Measurements from ENCODE around the gene WDR43. TPM values are rescaled to one million over a fixed set of nuclear protein-coding genes. Genes with fewer than 3 reads are reported as not detected.

Gene WDR43
- total RNA-seq, 1 experiment from 2014 or later, result 86.5 TPM

- H3K36me3 ChIP-seq (ENCODE audit: control insufficient read depth, insufficient read depth, low read length), result no peaks in the 10 kb centered on the region
- peak; percentile 59 for DNase-seq (ENCODE audit: low read depth, low spot score)
- peak; percentile 82 for ATAC-seq
- H3K9me3 ChIP-seq (ENCODE audit: control insufficient read depth, insufficient read depth, low read depth, low read length), result no peaks in the 10 kb centered on the region
- H3K27ac ChIP-seq (ENCODE audit: low read length), result no peak overlapping the region
- intact Hi-C loops (cut with micrococcal nuclease; ENCODE audit: unreplicated experiment) (loop anchor here (1.0 to 5.0 kb wide), 3 partner anchors 239 to 1114 kb away; no protein-coding TSS in a partner anchor), in situ Hi-C loops (cut with HindIII; ENCODE audit: low pct_unique_long_range_greater_than_20kb, low sequenced_read_pairs) (no loop called here)
- H3K4me1 ChIP-seq (ENCODE audit: control insufficient read depth, insufficient read depth, low read length), result peaks cover 12% of the 10 kb centered on the region
- CTCF ChIA-PET, result interaction anchor here (0.8 kb wide), 1 partner anchor 242 kb away, joined by 4 read pairs; no protein-coding TSS in a partner anchor
- no peak overlapping the region for H3K4me3 ChIP-seq (ENCODE audit: low read depth in 2 of 2, low read length in 2 of 2)
- POLR2A ChIA-PET, result no interaction called here
- no TSS peak for BruUV-seq (replicated peaks)
- TF ChIP-seq TCF7L2 (IDR thresholded peaks at IDR 0.05; ENCODE audit: low read depth, low read length), result no peak
- no peak for TF ChIP-seq POLR2AphosphoS5 (IDR thresholded peaks at IDR 0.05; ENCODE audit: low read depth, low read length)
- TF ChIP-seq CTCF (IDR thresholded peaks at IDR 0.05), result peak; percentile 81
- no peak for TF ChIP-seq REST (IDR thresholded peaks at IDR 0.05; ENCODE audit: insufficient read depth in 1 of 2, low read depth in 2 of 2, low read length in 1 of 2)
- TF ChIP-seq SIN3A (IDR thresholded peaks at IDR 0.05; ENCODE audit: borderline replicate concordance, insufficient read depth, low read depth, low read length), result no peak
- H3K27me3 ChIP-seq (ENCODE audit: control insufficient read depth, insufficient read depth, low read length), result no peaks in the 10 kb centered on the region
Measured at GRCh38 chr2:28958689-28959088, 64.2 kb downstream of the WDR43 start.

- POLR2A ChIA-PET, result no interaction called here
- CTCF ChIA-PET, result no interaction called here
- TF ChIP-seq CTCF (IDR thresholded peaks at IDR 0.05) (no peak), SIN3A (IDR thresholded peaks at IDR 0.05; ENCODE audit: borderline replicate concordance, insufficient read depth, low read depth, low read length) (no peak), TCF7L2 (IDR thresholded peaks at IDR 0.05; ENCODE audit: low read depth, low read length) (no peak), POLR2AphosphoS5 (IDR thresholded peaks at IDR 0.05; ENCODE audit: low read depth, low read length) (no peak), REST (IDR thresholded peaks at IDR 0.05; ENCODE audit: insufficient read depth in 1 of 2, low read depth in 2 of 2, low read length in 1 of 2) (no peak)
- DNase-seq (ENCODE audit: low read depth, low spot score) (no peak), ATAC-seq (no peak)
- intact Hi-C loops (cut with micrococcal nuclease; ENCODE audit: unreplicated experiment) (no loop called here), in situ Hi-C loops (cut with HindIII; ENCODE audit: low pct_unique_long_range_greater_than_20kb, low sequenced_read_pairs) (no loop called here)
- Histone ChIP-seq H3K36me3 (ENCODE audit: control insufficient read depth, insufficient read depth, low read length) (no peaks in the 10 kb centered on the region), H3K4me1 (ENCODE audit: control insufficient read depth, insufficient read depth, low read length) (peaks cover 8% of the 10 kb centered on the region), H3K4me3 (ENCODE audit: low read depth in 2 of 2, low read length in 2 of 2) (no peak overlapping the region), H3K9me3 (ENCODE audit: control insufficient read depth, insufficient read depth, low read depth, low read length) (no peaks in the 10 kb centered on the region), H3K27ac (ENCODE audit: low read length) (no peak overlapping the region), H3K27me3 (ENCODE audit: control insufficient read depth, insufficient read depth, low read length) (no peaks in the 10 kb centered on the region)
- no TSS peak for BruUV-seq (replicated peaks)
Measured at GRCh38 chr2:28960401-28960800, 65.9 kb downstream of the WDR43 start.
